ACHN (cell line): ENCODE results near the gene MTFP1.
"Not testable (repeated sequence)": the region's sequence is repeated elsewhere in the genome, so short reads cannot be mapped to it uniquely, and the experiment has no call there.

Experiments
- DNase-seq: peaks from one replicate; pipeline ENCODE4 v3.0.0-alpha.2; 2015
- in situ Hi-C: cut with HindIII; loops from 2 replicates; pipeline ENCODE4 v1.10.0; 2017; ENCODE audit warnings: low sequenced_read_pairs, low pct_ligation_motif_present, low pct_unique_long_range_greater_than_20kb

The MTFP1 gene

GRCh38 chr22:30400159-30400558, 25.4 kb upstream of the MTFP1 start:
- in situ Hi-C loops = no loop called here
- DNase-seq = no peak

DNA sequence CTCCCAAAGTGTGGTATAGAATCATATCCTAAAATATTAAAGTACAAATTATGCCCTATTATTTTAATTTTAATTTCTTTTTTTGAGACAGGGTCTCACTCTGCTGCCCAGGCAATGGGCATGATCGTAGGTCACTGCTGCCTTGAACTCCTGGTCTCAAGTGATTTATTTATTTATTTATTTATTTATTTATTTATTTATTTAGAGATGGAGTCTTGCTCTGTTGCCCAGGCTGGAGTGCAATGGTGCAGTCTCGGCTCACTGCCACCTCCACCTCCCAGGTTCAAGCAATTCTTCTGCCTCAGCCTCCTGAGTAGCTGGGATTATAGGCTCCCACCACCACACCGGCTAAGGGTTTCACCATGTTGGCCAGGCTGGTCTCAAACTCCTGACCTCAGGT, 24.5 kb upstream of the MTFP1 start:
- DNase-seq, in situ Hi-C loops: not testable (repeated sequence)

DNA sequence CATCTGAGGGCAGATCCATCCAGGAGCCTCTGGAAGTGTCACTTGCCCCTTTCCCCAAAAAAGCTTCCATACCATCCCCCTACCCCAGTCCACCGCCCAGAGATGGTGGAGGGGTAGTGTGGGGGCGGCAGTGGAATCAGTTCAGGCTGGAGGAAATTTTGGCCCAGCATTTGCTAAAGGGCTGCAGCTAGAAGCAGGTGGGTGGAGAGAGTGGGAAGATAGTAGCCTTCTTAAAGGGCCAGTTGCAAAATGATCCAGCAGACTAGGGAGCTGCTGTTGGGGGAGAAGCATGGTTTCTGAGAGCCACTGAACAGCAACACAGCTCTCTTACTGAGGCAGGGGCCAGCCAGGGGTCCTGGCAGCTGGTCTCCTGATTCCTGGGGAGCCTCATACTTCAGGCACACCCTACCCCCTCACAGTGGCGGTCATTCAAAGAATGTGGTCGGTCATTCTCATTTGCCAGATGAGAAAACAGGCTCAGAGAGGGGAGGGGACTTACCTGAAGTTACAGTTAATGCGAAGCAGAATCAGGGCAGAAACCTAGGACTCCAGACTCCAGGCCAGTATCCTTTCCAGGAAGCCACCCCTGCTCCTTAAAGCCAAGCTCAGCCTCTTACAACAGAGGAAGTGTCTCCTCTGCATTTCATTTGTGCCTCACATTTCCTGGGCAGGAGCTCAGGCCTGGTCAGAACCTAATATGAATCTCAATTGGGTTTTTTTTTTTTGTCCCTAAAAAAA, 23.4 kb upstream of the MTFP1 start:
- in situ Hi-C loops = no loop called here
- DNase-seq = no peak

DNA sequence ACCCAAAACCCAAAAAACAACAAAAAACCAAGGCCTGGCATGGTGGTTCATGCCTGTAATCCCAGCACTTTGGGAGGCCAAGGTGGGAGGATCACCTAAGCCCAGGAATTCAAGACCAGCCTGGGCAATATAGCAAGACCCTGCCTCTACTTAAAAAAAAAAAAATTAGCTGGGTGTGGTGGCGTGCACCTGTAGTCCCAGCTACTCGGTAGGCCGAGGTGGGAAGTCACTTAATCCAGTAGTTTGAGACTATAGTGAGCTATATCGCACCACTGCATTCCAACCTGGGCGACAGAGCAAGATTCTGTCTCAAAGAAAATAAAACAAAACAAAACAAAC, 22.8 kb upstream of the MTFP1 start:
- in situ Hi-C loops, DNase-seq: not testable (repeated sequence)

- DNase-seq = no peak
- in situ Hi-C loops = no loop called here
Observed at GRCh38 chr22:30404307-30404706, 21.3 kb upstream of the MTFP1 start.

- no peak for DNase-seq
- in situ Hi-C loops = no loop called here
Observed at GRCh38 chr22:30405731-30406130, 19.8 kb upstream of the MTFP1 start.

DNA sequence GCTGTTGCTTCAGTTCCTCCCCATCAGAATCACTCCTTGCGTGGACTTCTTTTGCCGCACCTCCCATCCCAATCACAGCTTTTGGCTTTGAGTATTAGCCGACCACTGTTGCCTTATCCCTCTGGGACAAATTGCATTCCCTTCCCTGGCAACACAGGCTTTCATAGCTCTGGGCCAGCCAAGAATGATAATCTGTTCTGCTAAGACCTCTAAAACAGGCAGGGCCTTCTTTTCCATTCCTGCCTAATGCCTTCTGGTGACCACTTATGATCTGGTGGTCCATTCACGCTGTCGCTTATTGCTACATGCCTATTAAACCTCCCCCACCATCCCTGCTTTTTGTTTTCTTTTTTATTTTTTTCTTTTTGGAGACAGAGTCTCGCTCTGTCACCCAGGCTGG, 19.2 kb upstream of the MTFP1 start:
- in situ Hi-C loops = no loop called here
- no peak for DNase-seq

- in situ Hi-C loops = no loop called here
- peak; percentile 41 for DNase-seq
Observed at GRCh38 chr22:30408388-30409102, 17.0 kb upstream of the MTFP1 start.

DNA sequence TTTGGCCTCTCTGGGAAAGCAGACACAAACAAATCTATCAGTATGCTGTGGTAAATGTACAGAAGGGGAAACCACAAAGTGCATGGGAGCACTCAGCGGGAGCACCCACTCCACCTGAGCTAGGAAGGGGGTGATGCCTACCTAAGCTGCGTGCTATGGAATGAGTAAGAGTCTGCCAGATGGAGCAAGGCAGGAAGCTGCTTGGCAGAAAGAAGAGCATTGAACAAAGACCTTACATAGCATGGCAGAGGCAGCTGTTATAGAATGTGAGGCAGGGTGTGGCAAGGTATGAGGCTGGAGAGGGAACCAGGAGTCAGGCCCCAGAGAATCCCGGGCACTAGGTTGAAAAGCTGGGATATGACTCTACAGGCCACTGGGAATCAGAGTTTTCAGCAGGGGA, 13.8 kb upstream of the MTFP1 start:
- in situ Hi-C loops = no loop called here

GRCh38 chr22:30413001-30413400, 12.6 kb upstream of the MTFP1 start:
- DNase-seq = no peak
- in situ Hi-C loops = no loop called here

More for the DNA sequence above, 13.8 kb upstream of the MTFP1 start:
- DNase-seq = no peak

GRCh38 chr22:30413745-30414524, 11.6 kb upstream of the MTFP1 start:
- in situ Hi-C loops = no loop called here
- no peak for DNase-seq

- in situ Hi-C loops = no loop called here
- no peak for DNase-seq
Observed at GRCh38 chr22:30414525-30415047, 11.0 kb upstream of the MTFP1 start.

DNA sequence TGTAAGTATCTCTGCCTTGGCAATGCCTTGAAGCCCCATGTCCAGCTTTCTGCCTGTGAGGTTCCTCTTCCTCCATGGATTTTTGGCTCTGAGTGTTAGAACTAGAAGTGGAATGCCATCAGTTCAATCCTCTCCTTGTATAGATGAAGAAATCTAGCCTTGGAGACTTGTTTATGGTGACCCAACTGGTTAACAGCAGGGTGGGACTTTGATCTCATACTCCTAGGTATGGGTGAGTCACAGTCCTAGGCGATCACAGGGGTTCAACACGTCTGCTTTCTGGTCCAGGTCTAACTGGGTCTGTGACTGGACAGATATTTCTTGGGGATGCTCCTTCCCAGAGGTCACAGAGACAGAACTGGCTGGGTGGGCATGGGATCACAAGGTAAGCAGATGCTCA, 9.2 kb upstream of the MTFP1 start:
- in situ Hi-C loops = no loop called here
- DNase-seq = no peak

- DNase-seq = no peak
- in situ Hi-C loops = no loop called here
Observed at GRCh38 chr22:30416837-30417236, 8.7 kb upstream of the MTFP1 start.

DNA sequence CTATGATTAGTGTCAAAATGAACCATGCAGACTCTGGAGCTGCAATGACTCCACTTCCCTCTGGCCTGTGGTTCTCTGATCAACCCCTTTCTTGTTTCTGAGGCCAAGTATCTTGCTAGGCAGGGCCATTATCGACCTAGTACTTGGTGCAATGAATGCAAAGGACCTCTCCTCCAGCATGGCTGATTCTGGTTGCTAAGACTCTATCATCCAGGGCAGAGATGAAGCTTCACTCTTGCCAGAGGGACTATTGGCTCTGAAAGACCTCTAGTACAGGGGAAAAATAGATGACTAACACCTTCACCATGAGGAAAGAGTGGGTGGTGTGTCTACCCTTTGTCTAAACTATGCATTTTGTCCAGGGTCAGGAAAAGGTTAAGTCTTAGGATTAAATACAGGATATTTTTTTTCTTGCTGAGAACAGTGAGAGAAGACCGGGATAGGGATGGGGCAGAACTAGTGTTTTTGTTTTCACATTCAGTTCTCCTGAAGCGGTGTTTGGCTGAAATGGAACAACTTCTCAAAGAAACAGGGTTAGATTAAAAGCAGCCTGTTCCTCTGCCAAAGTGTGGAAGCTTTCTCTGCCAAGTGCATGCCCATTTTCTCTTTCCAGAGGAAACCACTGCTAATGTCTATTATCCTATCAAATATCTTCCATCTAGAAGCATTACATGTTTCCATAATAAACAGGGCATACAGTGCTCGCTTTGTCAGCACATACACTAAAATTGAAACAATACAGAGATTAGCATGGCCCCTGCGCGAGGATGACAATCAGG, 5.0 kb upstream of the MTFP1 start:
- in situ Hi-C loops = no loop called here
- no peak for DNase-seq

DNA sequence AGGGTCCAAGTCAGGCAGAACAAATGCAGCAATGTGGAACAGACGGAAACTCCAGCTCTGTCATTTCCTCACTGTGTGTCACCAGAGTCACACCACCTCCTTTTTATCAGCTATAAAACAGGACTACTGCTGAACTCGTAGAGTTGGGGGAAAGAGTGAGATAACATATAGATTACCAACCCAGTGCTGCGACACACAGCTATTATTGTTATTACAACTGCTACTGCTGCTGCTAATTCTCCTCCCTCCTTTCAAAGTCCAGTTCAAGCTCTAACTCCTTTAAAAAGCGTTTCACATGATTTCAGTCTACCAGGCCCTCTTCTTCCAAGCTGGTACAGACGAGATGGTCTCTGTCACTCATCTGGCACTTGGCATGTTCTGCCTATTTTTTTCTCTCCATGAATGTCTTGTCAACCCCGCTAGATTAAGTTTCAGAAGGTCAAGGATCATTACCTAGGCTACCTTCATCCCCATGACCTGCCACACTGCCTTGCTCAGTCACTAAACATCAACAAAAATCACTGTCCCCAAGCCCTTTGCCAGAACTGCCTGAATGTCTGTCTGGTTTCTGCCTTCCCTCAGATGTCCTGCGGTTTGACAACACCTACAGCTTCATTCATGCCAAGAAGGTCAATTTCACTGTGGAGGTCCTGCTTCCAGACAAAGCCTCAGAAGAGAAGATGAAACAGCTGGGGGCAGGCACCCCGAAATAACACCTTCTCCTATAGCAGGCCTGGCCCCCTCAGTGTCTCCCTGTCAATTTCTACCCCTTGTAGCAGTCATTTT, 3.7 kb upstream of the MTFP1 start:
- in situ Hi-C loops = no loop called here
- DNase-seq = no peak

DNA sequence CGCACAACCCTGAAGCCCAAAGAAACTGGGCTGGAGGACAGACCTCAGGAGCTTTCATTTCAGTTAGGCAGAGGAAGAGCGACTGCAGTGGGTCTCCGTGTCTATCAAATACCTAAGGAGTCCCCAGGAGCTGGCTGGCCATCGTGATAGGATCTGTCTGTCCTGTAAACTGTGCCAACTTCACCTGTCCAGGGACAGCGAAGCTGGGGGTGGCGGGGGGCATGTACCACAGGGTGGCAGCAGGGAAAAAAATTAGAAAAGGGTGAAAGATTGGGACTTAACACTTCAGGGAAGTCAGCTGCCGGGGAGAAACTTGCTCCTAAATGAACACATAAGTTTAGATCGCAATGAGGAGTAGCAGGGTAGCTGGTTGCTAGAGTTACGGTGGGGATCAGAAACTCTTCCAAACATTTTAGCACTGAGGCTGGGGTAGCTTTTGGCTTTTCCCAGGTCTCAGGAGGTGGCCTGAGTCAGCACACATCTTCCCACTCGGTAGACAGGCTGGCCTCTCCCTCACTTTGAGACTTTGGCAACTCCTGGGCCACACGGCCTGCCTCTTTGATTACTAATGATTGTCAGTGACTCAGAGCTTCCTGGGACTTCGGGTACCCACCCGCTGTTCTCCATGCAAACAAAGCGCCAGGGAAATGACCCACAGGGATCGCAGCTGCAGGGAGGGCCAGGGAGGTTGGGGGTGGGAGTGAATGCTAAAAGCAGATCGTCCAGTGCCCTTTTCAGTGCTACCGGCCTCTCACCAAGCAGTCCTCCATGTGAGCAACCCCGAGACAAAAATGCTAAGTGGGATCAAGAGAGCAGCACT, 2.9 kb upstream of the MTFP1 start:
- peak; percentile 89 for DNase-seq
- in situ Hi-C loops = no loop called here
